ENCODE results near the gene MAPK1. TPM values are rescaled to one million over a fixed set of nuclear protein-coding genes. Genes with fewer than 3 reads are reported as not detected.

MAPK1 gene
- total RNA-seq, 1 experiment from 2014 or later, result 139 TPM

GRCh38 chr22:21741790-21742189 lies 125.7 kb downstream of the MAPK1 start:
- H3K9me3 ChIP-seq (ENCODE audit: low read depth, low read length, poor library complexity, severe bottlenecking), result no peaks in the 10 kb centered on the region
- no peaks in the 10 kb centered on the region for H3K4me1 ChIP-seq (ENCODE audit: insufficient read depth, low read length, poor library complexity, severe bottlenecking)
- intact Hi-C loops (cut with micrococcal nuclease; ENCODE audit: unreplicated experiment), result no loop called here
- H3K4me3 ChIP-seq (ENCODE audit: low read depth, low read length, poor library complexity, severe bottlenecking), result no peak overlapping the region
- no peaks in the 10 kb centered on the region for H3K36me3 ChIP-seq (ENCODE audit: insufficient read depth, low read length, poor library complexity, severe bottlenecking)
- DNase-seq (ENCODE audit: low spot score), result no peak
- H3K27me3 ChIP-seq (replicated peaks; ENCODE audit: insufficient read depth, low read depth, low read length, poor library complexity), result no peaks in the 10 kb centered on the region
- no TSS peak for BruUV-seq (replicated peaks)
- CTCF ChIA-PET, result no interaction called here
- POLR2A ChIA-PET (ENCODE audit: low non-redundant PET), result no interaction called here
- H3K27ac ChIP-seq (ENCODE audit: low read depth, low read length, poor library complexity, severe bottlenecking), result no peak overlapping the region
- TF ChIP-seq, protein P1, sequence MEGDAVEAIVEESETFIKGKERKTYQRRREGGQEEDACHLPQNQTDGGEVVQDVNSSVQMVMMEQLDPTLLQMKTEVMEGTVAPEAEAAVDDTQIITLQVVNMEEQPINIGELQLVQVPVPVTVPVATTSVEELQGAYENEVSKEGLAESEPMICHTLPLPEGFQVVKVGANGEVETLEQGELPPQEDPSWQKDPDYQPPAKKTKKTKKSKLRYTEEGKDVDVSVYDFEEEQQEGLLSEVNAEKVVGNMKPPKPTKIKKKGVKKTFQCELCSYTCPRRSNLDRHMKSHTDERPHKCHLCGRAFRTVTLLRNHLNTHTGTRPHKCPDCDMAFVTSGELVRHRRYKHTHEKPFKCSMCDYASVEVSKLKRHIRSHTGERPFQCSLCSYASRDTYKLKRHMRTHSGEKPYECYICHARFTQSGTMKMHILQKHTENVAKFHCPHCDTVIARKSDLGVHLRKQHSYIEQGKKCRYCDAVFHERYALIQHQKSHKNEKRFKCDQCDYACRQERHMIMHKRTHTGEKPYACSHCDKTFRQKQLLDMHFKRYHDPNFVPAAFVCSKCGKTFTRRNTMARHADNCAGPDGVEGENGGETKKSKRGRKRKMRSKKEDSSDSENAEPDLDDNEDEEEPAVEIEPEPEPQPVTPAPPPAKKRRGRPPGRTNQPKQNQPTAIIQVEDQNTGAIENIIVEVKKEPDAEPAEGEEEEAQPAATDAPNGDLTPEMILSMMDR (conservative IDR thresholded peaks at IDR 0.05; ENCODE audit: low read depth, low read length), result no peak
- TF ChIP-seq EZH2 (IDR thresholded peaks at IDR 0.05; ENCODE audit: borderline replicate concordance, low read depth, low read length, poor library complexity, severe bottlenecking), result no peak

DNA sequence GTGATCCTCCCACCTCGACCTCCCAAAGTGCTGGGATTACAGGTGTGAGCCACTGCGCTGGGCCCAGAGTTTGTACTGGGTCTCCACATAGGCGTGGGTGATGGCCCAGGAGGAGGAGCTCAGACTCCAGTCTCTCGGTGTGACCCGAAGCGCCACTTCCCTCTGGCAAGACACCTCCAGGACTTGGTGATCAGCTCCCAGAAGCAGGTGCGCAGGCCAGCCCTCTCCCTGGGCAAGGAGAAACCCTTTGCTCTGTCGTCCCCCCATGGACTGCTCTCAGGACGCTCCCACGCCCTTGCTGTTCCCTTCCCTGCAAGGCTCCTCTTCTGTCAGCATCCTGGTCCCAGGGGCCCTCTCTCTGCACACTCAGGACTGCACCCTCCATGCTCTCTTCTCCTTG lies 126.4 kb downstream of the MAPK1 start:
- intact Hi-C loops (cut with micrococcal nuclease; ENCODE audit: unreplicated experiment), result no loop called here
- no peak for DNase-seq (ENCODE audit: low spot score)
- Histone ChIP-seq H3K27me3 (replicated peaks; ENCODE audit: insufficient read depth, low read depth, low read length, poor library complexity) (no peaks in the 10 kb centered on the region), H3K27ac (ENCODE audit: low read depth, low read length, poor library complexity, severe bottlenecking) (no peak overlapping the region), H3K4me1 (ENCODE audit: insufficient read depth, low read length, poor library complexity, severe bottlenecking) (no peaks in the 10 kb centered on the region), H3K36me3 (ENCODE audit: insufficient read depth, low read length, poor library complexity, severe bottlenecking) (no peaks in the 10 kb centered on the region), H3K4me3 (ENCODE audit: low read depth, low read length, poor library complexity, severe bottlenecking) (no peak overlapping the region), H3K9me3 (ENCODE audit: low read depth, low read length, poor library complexity, severe bottlenecking) (no peaks in the 10 kb centered on the region)
- ChIA-PET POLR2A (ENCODE audit: low non-redundant PET) (no interaction called here), CTCF (no interaction called here)
- no peak for TF ChIP-seq EZH2 (IDR thresholded peaks at IDR 0.05; ENCODE audit: borderline replicate concordance, low read depth, low read length, poor library complexity, severe bottlenecking)
- TF ChIP-seq, protein P1 (conservative IDR thresholded peaks at IDR 0.05; ENCODE audit: low read depth, low read length), result no peak
- no TSS peak for BruUV-seq (replicated peaks)

DNA sequence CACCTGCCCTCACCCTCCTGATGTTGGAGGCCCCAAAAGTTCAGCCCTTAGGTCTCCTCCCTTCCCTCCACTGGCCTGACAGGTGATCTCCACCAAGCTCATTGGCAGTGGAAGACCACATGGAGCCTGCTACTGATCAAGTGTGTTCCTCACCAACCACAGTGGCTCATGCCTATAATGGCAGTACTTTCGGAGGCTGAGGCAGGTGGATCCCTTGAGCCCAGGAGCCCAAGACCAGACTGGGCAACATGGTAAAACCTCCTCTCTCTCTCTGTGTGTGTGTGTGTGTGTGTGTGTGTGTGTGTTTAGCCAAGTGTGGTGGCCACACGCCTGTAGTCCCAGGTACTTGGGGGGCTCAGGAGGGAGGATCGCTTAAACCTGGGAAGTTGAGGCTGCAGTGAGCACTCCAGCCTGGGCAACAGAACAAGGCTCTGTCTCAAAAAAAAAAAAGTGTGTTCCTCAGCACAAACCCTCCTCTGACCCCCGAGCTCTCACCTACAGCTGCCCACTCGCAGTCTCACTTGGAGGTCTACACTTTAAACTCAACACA lies 127.5 kb downstream of the MAPK1 start:
- no TSS peak for BruUV-seq (replicated peaks)
- no peaks in the 10 kb centered on the region for H3K4me1 ChIP-seq (ENCODE audit: insufficient read depth, low read length, poor library complexity, severe bottlenecking)
- H3K4me3 ChIP-seq (ENCODE audit: low read depth, low read length, poor library complexity, severe bottlenecking), result no peak overlapping the region
- H3K27me3 ChIP-seq (replicated peaks; ENCODE audit: insufficient read depth, low read depth, low read length, poor library complexity), result no peaks in the 10 kb centered on the region
- intact Hi-C loops (cut with micrococcal nuclease; ENCODE audit: unreplicated experiment), result no loop called here
- no peaks in the 10 kb centered on the region for H3K9me3 ChIP-seq (ENCODE audit: low read depth, low read length, poor library complexity, severe bottlenecking)
- no peak overlapping the region for H3K27ac ChIP-seq (ENCODE audit: low read depth, low read length, poor library complexity, severe bottlenecking)
- POLR2A ChIA-PET (ENCODE audit: low non-redundant PET), result no interaction called here
- CTCF ChIA-PET, result no interaction called here
- no peaks in the 10 kb centered on the region for H3K36me3 ChIP-seq (ENCODE audit: insufficient read depth, low read length, poor library complexity, severe bottlenecking)
- TF ChIP-seq EZH2 (IDR thresholded peaks at IDR 0.05; ENCODE audit: borderline replicate concordance, low read depth, low read length, poor library complexity, severe bottlenecking), result no peak
- TF ChIP-seq, protein P1 (conservative IDR thresholded peaks at IDR 0.05; ENCODE audit: low read depth, low read length), result no peak
- no peak for DNase-seq (ENCODE audit: low spot score)
